HepG2 (cell line): ENCODE results near the gene SMPD3. TPM values are rescaled to one million over a fixed set of nuclear protein-coding genes. Genes with fewer than 3 reads are reported as not detected.

Source experiments
- ARID2 ChIP-seq: sonication (generic); formaldehyde crosslinking; IDR thresholded peaks from 2 replicates; pipeline ENCODE4 v1.8.1; 2022; ENCODE audit warnings: mild to moderate bottlenecking, missing genetic modification reagents, borderline replicate concordance
- BATF2 ChIP-seq: sonication (generic); formaldehyde crosslinking; IDR thresholded peaks from 2 replicates; pipeline ENCODE4 v1.8.0; 2022; ENCODE audit warnings: mild to moderate bottlenecking, missing genetic modification reagents, moderate library complexity
- EZH2 ChIP-seq: conservative IDR thresholded peaks from 2 replicates; pipeline ENCODE4 v1.6.1; 2012; ENCODE audit warnings: mild to moderate bottlenecking, low read depth, low read length, moderate library complexity
- FOXJ3 ChIP-seq: sonication (generic); formaldehyde crosslinking; IDR thresholded peaks from 2 replicates; pipeline ENCODE4 v1.4.0; 2020; ENCODE audit warnings: missing genetic modification reagents, mild to moderate bottlenecking, borderline replicate concordance
- HOXA7 ChIP-seq: sonication (generic); formaldehyde crosslinking; IDR thresholded peaks from 2 replicates; pipeline ENCODE4 v1.8.1; 2022; ENCODE audit warnings: mild to moderate bottlenecking, missing genetic modification reagents, moderate library complexity
- MEF2D ChIP-seq: sonication (generic); formaldehyde crosslinking; IDR thresholded peaks from 2 replicates; pipeline ENCODE4 v1.5.1; 2020; ENCODE audit warnings: mild to moderate bottlenecking, missing genetic modification reagents
- NCOR1 ChIP-seq: fragments of 200-600 bp; sonication (generic); IDR thresholded peaks from 2 replicates; pipeline ENCODE4 v1.7.0; 2017; ENCODE audit warnings: antibody characterized with exemption, low read length, borderline replicate concordance
- SAFB2 ChIP-seq: sonication (generic); formaldehyde crosslinking; IDR thresholded peaks from 2 replicates; pipeline ENCODE4 v1.5.1; 2020; ENCODE audit warnings: missing genetic modification reagents, low read depth, mild to moderate bottlenecking, borderline replicate concordance
- SIN3B ChIP-seq: fragments of 150-350 bp; IDR thresholded peaks from 2 replicates; pipeline ENCODE4 v1.6.1; 2014; ENCODE audit warnings: low read length
- SKI ChIP-seq: fragments of 450-650 bp; IDR thresholded peaks from one replicate; pipeline ENCODE4 v1.6.1; 2018; ENCODE audit warnings: mild to moderate bottlenecking; ENCODE audit not compliant: partially characterized antibody
- SMARCE1 ChIP-seq: fragments of 450-650 bp; IDR thresholded peaks from 2 replicates; pipeline ENCODE4 v1.6.1; 2017; ENCODE audit warnings: borderline replicate concordance
- TFAP4 ChIP-seq: sonication (generic); IDR thresholded peaks from 2 replicates; pipeline ENCODE4 v1.6.1; 2016; ENCODE audit warnings: low read depth, borderline replicate concordance
- TFDP2 ChIP-seq: sonication (generic); formaldehyde crosslinking; IDR thresholded peaks from 2 replicates; pipeline ENCODE4 v1.4.0; 2020; ENCODE audit warnings: missing genetic modification reagents
- ZBTB1 ChIP-seq: sonication (generic); formaldehyde crosslinking; IDR thresholded peaks from 2 replicates; pipeline ENCODE4 v1.4.0; 2020; ENCODE audit warnings: missing genetic modification reagents, borderline replicate concordance
- ZBTB14 ChIP-seq: sonication (generic); formaldehyde crosslinking; IDR thresholded peaks from 2 replicates; pipeline ENCODE4 v1.4.0; 2020; ENCODE audit warnings: missing genetic modification reagents
- ZNF230 ChIP-seq: sonication (generic); formaldehyde crosslinking; IDR thresholded peaks from 2 replicates; pipeline ENCODE4 v1.4.0; 2020; ENCODE audit warnings: mild to moderate bottlenecking, missing genetic modification reagents
- ZNF275 ChIP-seq: sonication (generic); formaldehyde crosslinking; IDR thresholded peaks from 2 replicates; pipeline ENCODE4 v1.8.0; 2022; ENCODE audit warnings: missing genetic modification reagents, mild to moderate bottlenecking, inconsistent platforms, borderline replicate concordance
- ZNF292 ChIP-seq: sonication (generic); formaldehyde crosslinking; IDR thresholded peaks from 2 replicates; pipeline ENCODE4 v1.8.1; 2022; ENCODE audit warnings: mild to moderate bottlenecking, low read depth, missing genetic modification reagents, borderline replicate concordance
- ZNF337 ChIP-seq: sonication (generic); formaldehyde crosslinking; IDR thresholded peaks from 2 replicates; pipeline ENCODE4 v1.5.1; 2020; ENCODE audit warnings: missing genetic modification reagents, low read depth, mild to moderate bottlenecking, borderline replicate concordance
- ZNF343 ChIP-seq: sonication (generic); formaldehyde crosslinking; IDR thresholded peaks from 2 replicates; pipeline ENCODE4 v1.4.0; 2020; ENCODE audit warnings: mild to moderate bottlenecking, missing genetic modification reagents
- ZNF460 ChIP-seq: sonication (generic); formaldehyde crosslinking; IDR thresholded peaks from 2 replicates; pipeline ENCODE4 v1.5.1; 2020; ENCODE audit warnings: missing genetic modification reagents, mild to moderate bottlenecking, borderline replicate concordance
- ZNF784 ChIP-seq: sonication (generic); formaldehyde crosslinking; IDR thresholded peaks from 2 replicates; pipeline ENCODE4 v1.5.1; 2020; ENCODE audit warnings: missing genetic modification reagents, mild to moderate bottlenecking, borderline replicate concordance
- ZSCAN9 ChIP-seq: IDR thresholded peaks from 2 replicates; pipeline ENCODE4 v1.6.1; 2016; ENCODE audit warnings: borderline replicate concordance
- polyA plus RNA-seq, 8 experiments: library from polyadenylated mRNA; depleted of rRNA in 3 of 8; stranded (reverse) in 7 of 8; unstranded in 1 of 8; fragments of >200 nt; fragmentation: Illumina TruSeq in 4 of 8; extraction: Trizol in 4 of 8; gene quantifications; 2 replicates each; pipeline versions ENCODE4 v1.2.1 to v1.2.3, GENCODE V29; 2011 to 2016; ENCODE audit warnings: low read depth in 4 of 8, missing spikeins in 1 of 8, mixed read lengths in 1 of 8; ENCODE audit not compliant: insufficient read depth in 1 of 8
- total RNA-seq, 5 experiments: library from RNA; depleted of rRNA; stranded (reverse); fragments of >200 nt; fragmentation: Illumina TruSeq; extraction: Trizol; gene quantifications; 2 replicates each; pipeline ENCODE4 v1.2.3, GENCODE V29; 2016; ENCODE audit warnings: low read depth in 1 of 5

The SMPD3 gene
- total and polyA plus RNA-seq, 2 of the 13 experiments (the other 11 are each of a cell fraction or from before 2014, with no cell fraction given): 0.07 to 0.32 TPM

GRCh38 chr16:68363658-68364521 lies 84.4 kb downstream of the SMPD3 start (continued):
- TF ChIP-seq ZNF275 (no peak), NCOR1 (peak; percentile 33; the same call in 1 of the 2 replicates), ZNF460 (no peak), ZNF337 (no peak), SAFB2 (no peak), ZBTB1 (CRISPR knock-in tag) (no peak), TFDP2 (no peak), SKI (peak; percentile 24), ZNF292 (CRISPR knock-in tag) (peak; percentile 38; the same call in 1 of the 2 replicates), TFAP4 (no peak), ZNF230 (CRISPR knock-in tag) (no peak), ARID2 (CRISPR knock-in tag) (no peak), ZSCAN9 (CRISPR knock-in tag) (no peak), MEF2D (CRISPR knock-in tag) (no peak), ZBTB14 (CRISPR knock-in tag) (no peak), SIN3B (no peak), BATF2 (CRISPR knock-in tag) (no peak), HOXA7 (CRISPR knock-in tag) (no peak), ZNF343 (CRISPR knock-in tag) (no peak), EZH2 (no peak), FOXJ3 (CRISPR knock-in tag) (no peak), SMARCE1 (no peak), ZNF784 (CRISPR knock-in tag) (0 out of 2 replicates have a peak, but pooled peaks have one; percentile 38)
